H9 (cell line): Measurements from ENCODE around the gene CRAMP1. TPM values are rescaled to one million over a fixed set of nuclear protein-coding genes. Genes with fewer than 3 reads are reported as not detected.

Source experiments
- DNase-seq: peaks from one replicate; pipeline ENCODE4 v3.0.0-alpha.2; 2017
- H2AFZ ChIP-seq: one replicate; pipeline ENCODE4 v1.6.1; 2013; ENCODE audit warnings: mild to moderate bottlenecking, low read length, control low read depth, moderate library complexity
- H2AK5ac ChIP-seq: 2 replicates; pipeline ENCODE4 v1.6.1; 2013; ENCODE audit warnings: low read length, control low read depth, mixed read lengths; ENCODE audit not compliant: insufficient read length
- H2BK120ac ChIP-seq: one replicate; pipeline ENCODE4 v1.6.1; 2013; ENCODE audit warnings: low read depth, mild to moderate bottlenecking, low read length, control low read depth, inconsistent platforms; ENCODE audit not compliant: poor library complexity, severe bottlenecking
- H2BK12ac ChIP-seq: 2 replicates; pipeline ENCODE4 v1.6.1; 2013; ENCODE audit warnings: low read length, control low read depth, mixed read lengths, low read depth; ENCODE audit not compliant: insufficient read length
- H2BK15ac ChIP-seq: 2 replicates; pipeline ENCODE4 v1.6.1; 2013; ENCODE audit warnings: low read depth, low read length, control low read depth
- H2BK20ac ChIP-seq: one replicate; pipeline ENCODE4 v1.6.1; 2013; ENCODE audit warnings: low read depth, mild to moderate bottlenecking, low read length, control low read depth, inconsistent platforms; ENCODE audit not compliant: poor library complexity, severe bottlenecking
- H2BK5ac ChIP-seq: 2 replicates; pipeline ENCODE4 v1.6.1; 2013; ENCODE audit warnings: low read length, control low read depth, mixed read lengths; ENCODE audit not compliant: insufficient read length
- H3K14ac ChIP-seq: 2 replicates; pipeline ENCODE4 v1.6.1; 2013; ENCODE audit warnings: low read length, control low read depth; ENCODE audit not compliant: insufficient read depth
- H3K18ac ChIP-seq: 2 replicates; pipeline ENCODE4 v1.6.1; 2013; ENCODE audit warnings: low read depth, mild to moderate bottlenecking, mixed read lengths, low read length, control low read depth; ENCODE audit not compliant: insufficient read length
- H3K23ac ChIP-seq: 2 replicates; pipeline ENCODE4 v1.6.1; 2013; ENCODE audit warnings: low read length, control low read depth, mixed read lengths, low read depth; ENCODE audit not compliant: insufficient read length
- H3K23me2 ChIP-seq: 2 replicates; pipeline ENCODE4 v1.6.1; 2013; ENCODE audit warnings: low read depth, mild to moderate bottlenecking, mixed read lengths, low read length, control low read depth; ENCODE audit not compliant: insufficient read length, poor library complexity, severe bottlenecking
- H3K27ac ChIP-seq: 2 replicates; pipeline ENCODE4 v1.5.1; 2013; ENCODE audit warnings: low read length, control low read depth, mixed read lengths, low read depth; ENCODE audit not compliant: insufficient read length
- H3K27me3 ChIP-seq: 2 replicates; pipeline ENCODE4 v1.6.1; 2013; ENCODE audit warnings: low read length, control low read depth, inconsistent platforms; ENCODE audit not compliant: insufficient read depth
- H3K4ac ChIP-seq: 2 replicates; pipeline ENCODE4 v1.6.1; 2013; ENCODE audit warnings: low read depth, mild to moderate bottlenecking, control low read depth, inconsistent platforms, low read length, moderate library complexity
- H3K4me1 ChIP-seq: 2 replicates; pipeline ENCODE4 v1.6.1; 2013; ENCODE audit warnings: low read length, control low read depth, inconsistent platforms; ENCODE audit not compliant: insufficient read depth
- H3K4me2 ChIP-seq: 2 replicates; pipeline ENCODE4 v1.6.1; 2013; ENCODE audit warnings: low read length, control low read depth, mixed read lengths; ENCODE audit not compliant: insufficient read length, insufficient read depth
- H3K56ac ChIP-seq: 2 replicates; pipeline ENCODE4 v1.6.1; 2013; ENCODE audit warnings: low read depth, mild to moderate bottlenecking, mixed read lengths, low read length, control low read depth; ENCODE audit not compliant: insufficient read length
- H3K79me1 ChIP-seq: 2 replicates; pipeline ENCODE4 v1.6.1; 2013; ENCODE audit warnings: low read depth, mild to moderate bottlenecking, moderate library complexity, low read length, control low read depth, inconsistent platforms; ENCODE audit not compliant: insufficient read depth, poor library complexity, severe bottlenecking
- H3K79me2 ChIP-seq: 2 replicates; pipeline ENCODE4 v1.6.1; 2013; ENCODE audit warnings: low read length, control low read depth, inconsistent platforms; ENCODE audit not compliant: insufficient read depth
- H3K9ac ChIP-seq: 2 replicates; pipeline ENCODE4 v1.6.1; 2013; ENCODE audit warnings: low read length, control low read depth, mixed read lengths; ENCODE audit not compliant: insufficient read length; ENCODE audit errors: extremely low read depth
- H3K9me3 ChIP-seq: one replicate; pipeline ENCODE4 v1.6.1; 2013; ENCODE audit warnings: low read depth, low read length, inconsistent platforms; ENCODE audit not compliant: control insufficient read depth
- H3T11ph ChIP-seq: one replicate; pipeline ENCODE4 v1.6.1; 2013; ENCODE audit warnings: mild to moderate bottlenecking, low read length, control low read depth, inconsistent platforms
- H4K20me1 ChIP-seq: one replicate; pipeline ENCODE4 v1.6.1; 2013; ENCODE audit not compliant: control insufficient read depth, insufficient read length, insufficient read depth
- H4K5ac ChIP-seq: 2 replicates; pipeline ENCODE4 v1.6.1; 2013; ENCODE audit warnings: low read depth, mild to moderate bottlenecking, mixed read lengths, low read length, control low read depth; ENCODE audit not compliant: insufficient read length
- H4K8ac ChIP-seq: replicated peaks from 2 replicates; pipeline ENCODE4 v1.6.1; 2013; ENCODE audit warnings: low read length, control low read depth, mixed read lengths, low read depth; ENCODE audit not compliant: insufficient read length
- H4K91ac ChIP-seq: 2 replicates; pipeline ENCODE4 v1.6.1; 2013; ENCODE audit warnings: low read depth, mild to moderate bottlenecking, moderate library complexity, mixed read lengths, low read length, control low read depth; ENCODE audit not compliant: insufficient read length
- H3K27ac Mint-ChIP-seq, 3 experiments: 2 replicates in 2 of 3; 3 replicates in 1 of 3; pipeline ENCODE4 v1.8.0; 2020 to 2021; ENCODE audit warnings: mixed read lengths in 3 of 3, mild to moderate bottlenecking in 1 of 3, moderate library complexity in 1 of 3
- H3K27me3 Mint-ChIP-seq: 2 replicates; pipeline ENCODE4 v1.8.0; 2021; ENCODE audit warnings: low read depth, mild to moderate bottlenecking, moderate library complexity, mixed read lengths
- H3K36me3 Mint-ChIP-seq, 3 experiments: 2 replicates in 2 of 3; 3 replicates in 1 of 3; pipeline ENCODE4 v1.8.0; 2020 to 2021; ENCODE audit warnings: low read depth in 3 of 3, mixed read lengths in 3 of 3; ENCODE audit not compliant: insufficient read depth in 1 of 3
- H3K4me1 Mint-ChIP-seq, 2 experiments: 2 replicates each; pipeline ENCODE4 v1.8.0; 2020; ENCODE audit warnings: mixed read lengths in 2 of 2
- H3K4me3 Mint-ChIP-seq, 2 experiments: 2 replicates in 1 of 2; 3 replicates in 1 of 2; pipeline ENCODE4 v1.8.0; 2020 to 2021; ENCODE audit warnings: mild to moderate bottlenecking in 2 of 2, mixed read lengths in 2 of 2, moderate library complexity in 1 of 2
- H3K9me3 Mint-ChIP-seq, 2 experiments: 2 replicates in 1 of 2; 3 replicates in 1 of 2; pipeline ENCODE4 v1.8.0; 2020; ENCODE audit warnings: mild to moderate bottlenecking in 2 of 2, mixed read lengths in 2 of 2, moderate library complexity in 1 of 2
- CTCF ChIP-seq: fragments of 200-600 bp; sonication (generic); conservative IDR thresholded peaks from 3 replicates; pipeline ENCODE4 v1.8.0; 2021; ENCODE audit warnings: antibody characterized with exemption, mild to moderate bottlenecking
- WGBS: extraction: QIAGEN DNeasy Blood & Tissue Kit; methylation state at CpG from one replicate; pipeline ENCODE4 v1.1.7; 2013; ENCODE audit warnings: missing lambda C conversion rate, low lambda C conversion rate, mixed read lengths; ENCODE audit not compliant: insufficient read length; ENCODE audit errors: extremely low coverage; 5-methylcytosine and 5-hydroxymethylcytosine counted together
- total RNA-seq: library from RNA; stranded (reverse); gene quantifications from 2 replicates; pipeline ENCODE4 v1.2.1, GENCODE V29; 2021

The CRAMP1 gene
- total RNA-seq, 1 experiment from 2014 or later: 46.2 TPM

DNA sequence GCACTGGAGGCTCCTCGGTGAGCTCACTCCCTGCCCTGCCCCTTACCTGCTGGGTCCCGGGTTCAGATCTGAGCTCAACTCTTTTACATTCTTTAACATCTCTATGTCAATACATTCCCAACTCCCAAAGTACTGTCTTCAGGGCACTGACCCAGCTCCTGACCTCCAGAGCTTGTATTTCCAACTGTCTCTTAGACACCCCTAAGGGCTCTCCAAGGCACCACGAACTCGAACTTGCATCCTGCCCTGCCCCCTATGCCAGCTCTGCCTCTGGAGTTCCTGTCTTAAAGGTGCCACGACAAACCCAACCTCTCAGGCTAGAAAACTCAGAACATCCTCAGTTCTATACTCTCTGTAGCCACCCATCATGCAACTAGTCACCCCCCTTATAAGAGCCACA lies 38.9 kb upstream of the CRAMP1 start:
- Histone ChIP-seq H3K27ac (no peak overlapping the region), H3K27me3 (no peaks in the 10 kb centered on the region), H3K79me1 (no peaks in the 10 kb centered on the region), H4K5ac (no peak overlapping the region), H3K56ac (no peak overlapping the region), H3T11ph (no peak overlapping the region), H3K23me2 (no peaks in the 10 kb centered on the region), H2AFZ (no peak overlapping the region), H2BK15ac (no peak overlapping the region), H3K9ac (no peak overlapping the region), H3K4me2 (no peak overlapping the region), H3K23ac (no peak overlapping the region), H3K9me3 (no peaks in the 10 kb centered on the region), H4K8ac (no peak overlapping the region), H2BK5ac (no peak overlapping the region), H2BK120ac (no peak overlapping the region), H2BK12ac (no peak overlapping the region), H3K79me2 (no peaks in the 10 kb centered on the region), H2BK20ac (no peak overlapping the region), H3K4me1 (no peaks in the 10 kb centered on the region), H4K20me1 (no peaks in the 10 kb centered on the region), H2AK5ac (no peak overlapping the region), H4K91ac (no peak overlapping the region), H3K4ac (no peak overlapping the region), H3K18ac (no peak overlapping the region), H3K14ac (no peak overlapping the region)
- Mint-ChIP-seq H3K9me3 (peaks cover 4 to 5% of the 10 kb centered on the region in 2 experiments; a peak in 2 of 5 replicates), H3K27ac (peak overlapping the region in 1 of 3 experiments; percentile 12; a peak in 1 of 7 replicates), H3K4me1 (no peaks in the 10 kb centered on the region), H3K36me3 (peaks cover 13 to 29% (median 25%) of the 10 kb centered on the region in 3 experiments), H3K4me3 (no peak overlapping the region), H3K27me3 (no peaks in the 10 kb centered on the region; the same call in 1 of the 2 replicates)
- WGBS: no CpG with 5 or more reads among the region's 5 CpGs
- DNase-seq: no peak
- no peak for TF ChIP-seq CTCF
